ENCODE measurements around the gene BLOC1S6. TPM values are rescaled to one million over a fixed set of nuclear protein-coding genes. Genes with fewer than 3 reads are reported as not detected.

BLOC1S6 gene
- total RNA-seq, 1 experiment from 2014 or later: 28.7 TPM

DNA sequence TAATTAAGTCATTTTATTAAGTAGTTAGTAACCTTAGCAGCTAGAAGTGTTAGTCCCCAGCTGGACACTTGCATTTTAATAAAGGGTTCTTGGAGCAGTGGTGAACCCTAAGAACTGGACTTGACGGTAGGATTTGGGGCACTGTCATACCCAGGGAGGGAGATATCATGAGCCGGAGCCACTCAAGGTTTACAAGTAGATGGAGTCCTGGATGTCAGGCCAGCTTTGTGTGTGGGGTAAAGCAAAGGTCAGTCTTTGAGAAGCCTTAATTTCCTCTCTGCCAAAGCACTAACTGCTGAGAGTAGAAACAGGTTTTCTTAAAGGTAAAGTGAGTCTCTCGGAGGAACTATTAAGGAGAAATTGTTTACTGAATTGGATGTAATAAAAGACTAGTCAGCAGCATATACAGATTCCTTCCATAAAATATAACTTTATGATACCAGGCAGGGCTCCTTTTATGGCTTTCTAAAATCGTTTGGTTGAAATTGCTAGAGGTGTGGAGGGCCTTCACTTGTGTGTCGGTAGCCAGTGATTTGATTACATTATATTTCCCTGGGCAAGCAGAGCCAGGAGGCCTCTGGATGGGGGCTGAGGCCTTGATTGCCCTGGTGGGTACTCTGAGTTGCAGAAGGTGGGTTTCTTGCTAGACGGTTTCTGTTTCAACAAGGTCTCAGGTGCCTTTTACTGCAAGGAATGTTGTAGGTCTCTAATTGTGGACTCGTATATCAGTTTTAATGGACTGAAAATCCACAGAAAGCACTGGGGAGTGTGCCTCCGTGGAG lies 70.8 kb downstream of the BLOC1S6 start:
- POLR2A ChIA-PET: no interaction called here
- ATAC-seq (no peak), DNase-seq (ENCODE audit: low spot score) (no peak)
- CTCF ChIA-PET: no interaction called here
- Mint-ChIP-seq H3K36me3 (no peaks in the 10 kb centered on the region), H3K27ac (no peak overlapping the region), H3K27me3 (ENCODE audit: low read depth) (no peaks in the 10 kb centered on the region), H3K4me1 (peaks cover 3% of the 10 kb centered on the region), H3K9me3 (peaks cover 4% of the 10 kb centered on the region; the same call in 1 of the 2 replicates), H3K4me3 (no peak overlapping the region)
- no peak for TF ChIP-seq NFATC4 (CRISPR knock-in tag; IDR thresholded peaks at IDR 0.05)
- no peak for TF ChIP-seq GABPB1 (CRISPR knock-in tag; IDR thresholded peaks at IDR 0.05)
- TF ChIP-seq, protein P1, sequence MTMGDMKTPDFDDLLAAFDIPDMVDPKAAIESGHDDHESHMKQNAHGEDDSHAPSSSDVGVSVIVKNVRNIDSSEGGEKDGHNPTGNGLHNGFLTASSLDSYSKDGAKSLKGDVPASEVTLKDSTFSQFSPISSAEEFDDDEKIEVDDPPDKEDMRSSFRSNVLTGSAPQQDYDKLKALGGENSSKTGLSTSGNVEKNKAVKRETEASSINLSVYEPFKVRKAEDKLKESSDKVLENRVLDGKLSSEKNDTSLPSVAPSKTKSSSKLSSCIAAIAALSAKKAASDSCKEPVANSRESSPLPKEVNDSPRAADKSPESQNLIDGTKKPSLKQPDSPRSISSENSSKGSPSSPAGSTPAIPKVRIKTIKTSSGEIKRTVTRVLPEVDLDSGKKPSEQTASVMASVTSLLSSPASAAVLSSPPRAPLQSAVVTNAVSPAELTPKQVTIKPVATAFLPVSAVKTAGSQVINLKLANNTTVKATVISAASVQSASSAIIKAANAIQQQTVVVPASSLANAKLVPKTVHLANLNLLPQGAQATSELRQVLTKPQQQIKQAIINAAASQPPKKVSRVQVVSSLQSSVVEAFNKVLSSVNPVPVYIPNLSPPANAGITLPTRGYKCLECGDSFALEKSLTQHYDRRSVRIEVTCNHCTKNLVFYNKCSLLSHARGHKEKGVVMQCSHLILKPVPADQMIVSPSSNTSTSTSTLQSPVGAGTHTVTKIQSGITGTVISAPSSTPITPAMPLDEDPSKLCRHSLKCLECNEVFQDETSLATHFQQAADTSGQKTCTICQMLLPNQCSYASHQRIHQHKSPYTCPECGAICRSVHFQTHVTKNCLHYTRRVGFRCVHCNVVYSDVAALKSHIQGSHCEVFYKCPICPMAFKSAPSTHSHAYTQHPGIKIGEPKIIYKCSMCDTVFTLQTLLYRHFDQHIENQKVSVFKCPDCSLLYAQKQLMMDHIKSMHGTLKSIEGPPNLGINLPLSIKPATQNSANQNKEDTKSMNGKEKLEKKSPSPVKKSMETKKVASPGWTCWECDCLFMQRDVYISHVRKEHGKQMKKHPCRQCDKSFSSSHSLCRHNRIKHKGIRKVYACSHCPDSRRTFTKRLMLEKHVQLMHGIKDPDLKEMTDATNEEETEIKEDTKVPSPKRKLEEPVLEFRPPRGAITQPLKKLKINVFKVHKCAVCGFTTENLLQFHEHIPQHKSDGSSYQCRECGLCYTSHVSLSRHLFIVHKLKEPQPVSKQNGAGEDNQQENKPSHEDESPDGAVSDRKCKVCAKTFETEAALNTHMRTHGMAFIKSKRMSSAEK (CRISPR knock-in tag; IDR thresholded peaks at IDR 0.05; ENCODE audit: borderline replicate concordance): no peak
- TF ChIP-seq, protein P2, sequence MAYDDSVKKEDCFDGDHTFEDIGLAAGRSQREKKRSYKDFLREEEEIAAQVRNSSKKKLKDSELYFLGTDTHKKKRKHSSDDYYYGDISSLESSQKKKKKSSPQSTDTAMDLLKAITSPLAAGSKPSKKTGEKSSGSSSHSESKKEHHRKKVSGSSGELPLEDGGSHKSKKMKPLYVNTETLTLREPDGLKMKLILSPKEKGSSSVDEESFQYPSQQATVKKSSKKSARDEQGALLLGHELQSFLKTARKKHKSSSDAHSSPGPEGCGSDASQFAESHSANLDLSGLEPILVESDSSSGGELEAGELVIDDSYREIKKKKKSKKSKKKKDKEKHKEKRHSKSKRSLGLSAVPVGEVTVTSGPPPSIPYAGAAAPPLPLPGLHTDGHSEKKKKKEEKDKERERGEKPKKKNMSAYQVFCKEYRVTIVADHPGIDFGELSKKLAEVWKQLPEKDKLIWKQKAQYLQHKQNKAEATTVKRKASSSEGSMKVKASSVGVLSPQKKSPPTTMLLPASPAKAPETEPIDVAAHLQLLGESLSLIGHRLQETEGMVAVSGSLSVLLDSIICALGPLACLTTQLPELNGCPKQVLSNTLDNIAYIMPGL (CRISPR knock-in tag; IDR thresholded peaks at IDR 0.05): no peak
- no peak for TF ChIP-seq ETV6 (CRISPR knock-in tag; IDR thresholded peaks at IDR 0.05)
- TF ChIP-seq TEAD4 (CRISPR knock-in tag; IDR thresholded peaks at IDR 0.05): no peak

Other genes with a start within 250 kb of the BLOC1S6 start
- gene GATM, start 208.8 kb upstream of the BLOC1S6 start, total RNA-seq (2021): 10.1 to 18.0 TPM (median 17.0 TPM) in 3 replicates
- gene SLC30A4, start 64.6 kb upstream of the BLOC1S6 start, total RNA-seq (2021): 0.04 to 0.05 TPM in 2 of 3 replicates, not detected in the other
- 0.44 to 0.72 TPM (median 0.69 TPM) in 3 replicates for gene SQOR, start 47.6 kb downstream of the BLOC1S6 start, total RNA-seq (2021)

Data from WTC11 (cell line).